Trophoblast cell (in vitro differentiated cells and primary cell): ENCODE data around the gene CETN1. TPM values are rescaled to one million over a fixed set of nuclear protein-coding genes. Genes with fewer than 3 reads are reported as not detected.

Source experiments
- DNase-seq, 2 donors: peaks; one replicate each; pipeline ENCODE4 v3.0.0-alpha.2; 2016
- H2AFZ ChIP-seq: 2 replicates; pipeline ENCODE4 v1.6.1; 2013; ENCODE audit warnings: low read length, moderate library complexity, mild to moderate bottlenecking; ENCODE audit not compliant: insufficient read depth, poor library complexity
- H2AK5ac ChIP-seq: 2 replicates; pipeline ENCODE4 v1.6.1; 2013; ENCODE audit warnings: mild to moderate bottlenecking, low read length
- H2BK120ac ChIP-seq: 2 replicates; pipeline ENCODE4 v1.6.1; 2013; ENCODE audit warnings: low read length, mild to moderate bottlenecking, moderate library complexity; ENCODE audit not compliant: insufficient read depth, poor library complexity
- H2BK12ac ChIP-seq: 2 replicates; pipeline ENCODE4 v1.6.1; 2013; ENCODE audit warnings: mild to moderate bottlenecking, low read length, moderate library complexity
- H2BK5ac ChIP-seq: 2 replicates; pipeline ENCODE4 v1.6.1; 2013; ENCODE audit warnings: low read length, low read depth, moderate library complexity, mild to moderate bottlenecking; ENCODE audit not compliant: poor library complexity
- H3K14ac ChIP-seq: 2 replicates; pipeline ENCODE4 v1.6.1; 2013; ENCODE audit warnings: mild to moderate bottlenecking, low read length
- H3K18ac ChIP-seq: 2 replicates; pipeline ENCODE4 v1.6.1; 2013; ENCODE audit warnings: mild to moderate bottlenecking, low read length
- H3K23ac ChIP-seq: 2 replicates; pipeline ENCODE4 v1.6.1; 2013; ENCODE audit warnings: low read length
- H3K27ac ChIP-seq: 2 replicates; pipeline ENCODE4 v1.5.1; 2013; ENCODE audit warnings: low read depth, mild to moderate bottlenecking, inconsistent platforms, low read length, moderate library complexity
- H3K27me3 ChIP-seq: 2 replicates; pipeline ENCODE4 v1.6.1; 2013; ENCODE audit warnings: inconsistent platforms, mild to moderate bottlenecking, low read length, moderate library complexity; ENCODE audit not compliant: insufficient read depth
- H3K36me3 ChIP-seq, 2 experiments: 1 replicate in 1 of 2; 2 replicates in 1 of 2; pipeline ENCODE4 v1.6.1; 2013; ENCODE audit warnings: low read length in 2 of 2, mild to moderate bottlenecking in 2 of 2, moderate library complexity in 1 of 2; ENCODE audit not compliant: insufficient read depth in 2 of 2, control insufficient read depth in 1 of 2
- H3K4ac ChIP-seq: 2 replicates; pipeline ENCODE4 v1.6.1; 2013; ENCODE audit warnings: low read depth, mild to moderate bottlenecking, low read length, moderate library complexity
- H3K4me1 ChIP-seq, 2 experiments: 1 replicate in 1 of 2; 2 replicates in 1 of 2; pipeline ENCODE4 v1.6.1; 2013; ENCODE audit warnings: low read length in 2 of 2, mild to moderate bottlenecking in 2 of 2, moderate library complexity in 1 of 2; ENCODE audit not compliant: insufficient read depth in 2 of 2, control insufficient read depth in 1 of 2
- H3K4me2 ChIP-seq: 2 replicates; pipeline ENCODE4 v1.6.1; 2013; ENCODE audit warnings: inconsistent platforms, mild to moderate bottlenecking, low read length, moderate library complexity
- H3K4me3 ChIP-seq: 2 replicates; pipeline ENCODE4 v1.5.1; 2013; ENCODE audit warnings: mild to moderate bottlenecking, low read depth, low read length, inconsistent platforms
- H3K79me1 ChIP-seq: one replicate; pipeline ENCODE4 v1.6.1; 2013; ENCODE audit warnings: low read length
- H3K79me2 ChIP-seq: 2 replicates; pipeline ENCODE4 v1.6.1; 2013; ENCODE audit warnings: low read length, mild to moderate bottlenecking; ENCODE audit not compliant: control insufficient read depth, insufficient read depth, poor library complexity
- H3K9ac ChIP-seq: 2 replicates; pipeline ENCODE4 v1.6.1; 2013; ENCODE audit warnings: mild to moderate bottlenecking, low read length
- H3K9me3 ChIP-seq: 2 replicates; pipeline ENCODE4 v1.6.1; 2013; ENCODE audit warnings: low read depth, mild to moderate bottlenecking, control low read depth, inconsistent platforms, low read length; ENCODE audit not compliant: insufficient read depth
- H4K12ac ChIP-seq: 2 replicates; pipeline ENCODE4 v1.6.1; 2013; ENCODE audit warnings: low read depth, mild to moderate bottlenecking, low read length, moderate library complexity
- H4K8ac ChIP-seq: 2 replicates; pipeline ENCODE4 v1.6.1; 2013; ENCODE audit warnings: low read depth, mild to moderate bottlenecking, low read length, moderate library complexity
- H4K91ac ChIP-seq: one replicate; pipeline ENCODE4 v1.6.1; 2013; ENCODE audit warnings: low read depth, mild to moderate bottlenecking, low read length, moderate library complexity
- WGBS: extraction: QIAGEN DNeasy Blood & Tissue Kit; methylation state at CpG from one replicate; pipeline ENCODE4 v1.1.7; 2013; ENCODE audit warnings: missing lambda C conversion rate; ENCODE audit not compliant: insufficient read length, insufficient coverage; ENCODE audit errors: extremely low coverage; 5-methylcytosine and 5-hydroxymethylcytosine counted together
- polyA plus RNA-seq: library from polyadenylated mRNA; stranded (reverse); fragments of 200-250 nt; gene quantifications from 2 replicates; pipeline ENCODE4 v1.2.3, GENCODE V29; 2013

Gene CETN1
- polyA plus RNA-seq: not detected in 2 replicates

- Histone ChIP-seq H3K18ac (no peak within 1 kb of the TSS), H3K79me1 (no peaks in the 10 kb centered on the region), H3K9ac (no peak within 1 kb of the TSS), H2BK12ac (no peak within 1 kb of the TSS), H3K9me3 (peaks cover 3% of the 10 kb centered on the region), H2AK5ac (no peak within 1 kb of the TSS), H3K4me3 (no peak within 1 kb of the TSS), H3K4me1 (no peaks in the 10 kb centered on the region), H3K27ac (no peak within 1 kb of the TSS), H3K36me3 (no peaks in the 10 kb centered on the region), H3K79me2 (no peaks in the 10 kb centered on the region), H3K4me2 (no peak within 1 kb of the TSS), H2AFZ (no peak within 1 kb of the TSS), H4K91ac (no peak within 1 kb of the TSS), H3K23ac (no peak within 1 kb of the TSS), H2BK5ac (no peak within 1 kb of the TSS), H2BK120ac (no peak within 1 kb of the TSS), H3K4ac (no peak within 1 kb of the TSS), H3K27me3 (no peaks in the 10 kb centered on the region), H4K12ac (no peak within 1 kb of the TSS), H4K8ac (no peak within 1 kb of the TSS), H3K14ac (no peak within 1 kb of the TSS)
- no CpG with 5 or more reads among the region's 38 CpGs for WGBS
- peak; percentile 4 to 45 for DNase-seq
These were observed at the start of gene CETN1 for GRCh38 chr18:580154-580553. Gene CETN1, plus strand, starts transcription at chr18:580380. Its CDS starts 29 bp downstream, at chr18:580409.

- Histone ChIP-seq H3K79me1 (no peaks in the 10 kb centered on the region), H4K8ac (no peak overlapping the region), H3K4me1 (no peaks in the 10 kb centered on the region), H3K18ac (no peak overlapping the region), H3K4me2 (no peak overlapping the region), H4K91ac (no peak overlapping the region), H3K36me3 (no peaks in the 10 kb centered on the region), H2BK120ac (no peak overlapping the region), H3K9ac (no peak overlapping the region), H3K27ac (no peak overlapping the region), H2BK12ac (no peak overlapping the region), H3K9me3 (no peaks in the 10 kb centered on the region), H2BK5ac (no peak overlapping the region), H2AK5ac (no peak overlapping the region), H3K4me3 (no peak overlapping the region), H4K12ac (no peak overlapping the region), H3K79me2 (no peaks in the 10 kb centered on the region), H3K23ac (no peak overlapping the region), H3K4ac (no peak overlapping the region), H2AFZ (no peak overlapping the region), H3K27me3 (no peaks in the 10 kb centered on the region), H3K14ac (no peak overlapping the region)
- no peak for DNase-seq
- no CpG with 5 or more reads among the region's 4 CpGs for WGBS
These were observed 48.2 kb upstream of the CETN1 start for GRCh38 chr18:532018-532417.

GRCh38 chr18:532632-533031 is 47.5 kb upstream of the CETN1 start:
- H2BK12ac ChIP-seq: no peak overlapping the region
- H4K8ac ChIP-seq: no peak overlapping the region
- H3K9me3 ChIP-seq: no peaks in the 10 kb centered on the region
- H3K79me2 ChIP-seq: no peaks in the 10 kb centered on the region
- H3K4me2 ChIP-seq: no peak overlapping the region
- no peak overlapping the region for H4K12ac ChIP-seq
- no peaks in the 10 kb centered on the region for H3K79me1 ChIP-seq
- H2BK5ac ChIP-seq: no peak overlapping the region
- H4K91ac ChIP-seq: no peak overlapping the region
- no peak overlapping the region for H3K23ac ChIP-seq
- no peak overlapping the region for H3K14ac ChIP-seq
- no peaks in the 10 kb centered on the region for H3K27me3 ChIP-seq
- no peak overlapping the region for H2AK5ac ChIP-seq
- no peaks in the 10 kb centered on the region for H3K36me3 ChIP-seq
- no peak overlapping the region for H3K18ac ChIP-seq
- H2BK120ac ChIP-seq: no peak overlapping the region
- H3K9ac ChIP-seq: no peak overlapping the region
- H3K4me1 ChIP-seq: no peaks in the 10 kb centered on the region
- DNase-seq: no peak
- H3K4me3 ChIP-seq: no peak overlapping the region
- H3K4ac ChIP-seq: no peak overlapping the region
- no peak overlapping the region for H3K27ac ChIP-seq
- no peak overlapping the region for H2AFZ ChIP-seq

GRCh38 chr18:533995-534601 is 46.1 kb upstream of the CETN1 start:
- H3K4me1 ChIP-seq: no peaks in the 10 kb centered on the region
- no peak overlapping the region for H2BK120ac ChIP-seq
- no peak overlapping the region for H3K14ac ChIP-seq
- no peak overlapping the region for H2BK12ac ChIP-seq
- H3K27me3 ChIP-seq: no peaks in the 10 kb centered on the region
- no peaks in the 10 kb centered on the region for H3K79me1 ChIP-seq
- H3K4ac ChIP-seq: no peak overlapping the region
- H3K27ac ChIP-seq: no peak overlapping the region
- no peak overlapping the region for H4K91ac ChIP-seq
- no CpG with 5 or more reads among the region's 6 CpGs for WGBS
- H3K9me3 ChIP-seq: no peaks in the 10 kb centered on the region
- H3K9ac ChIP-seq: no peak overlapping the region
- H3K18ac ChIP-seq: no peak overlapping the region
- H2AFZ ChIP-seq: no peak overlapping the region
- no peaks in the 10 kb centered on the region for H3K36me3 ChIP-seq
- no peak for DNase-seq
- H3K4me2 ChIP-seq: no peak overlapping the region
- H3K79me2 ChIP-seq: no peaks in the 10 kb centered on the region
- no peak overlapping the region for H3K4me3 ChIP-seq
- H2BK5ac ChIP-seq: no peak overlapping the region
- no peak overlapping the region for H4K12ac ChIP-seq
- no peak overlapping the region for H2AK5ac ChIP-seq
- no peak overlapping the region for H4K8ac ChIP-seq
- no peak overlapping the region for H3K23ac ChIP-seq
